Kidney (tissue), 14 donors: ENCODE measurements around the gene VWA3A. TPM values are rescaled to one million over a fixed set of nuclear protein-coding genes. Genes with fewer than 3 reads are reported as not detected.
A peak's percentile ranks its signal among the peaks of the same experiment; 100 is the strongest.

Experiments
- DNase-seq, 5 donors: peaks; one replicate each; pipeline ENCODE4 v3.0.0-alpha.2; 2013 to 2020
- FAIRE-seq: peaks from 2 replicates; lab custom pipeline; 2012; peaks lifted over from hg19 to GRCh38; lab: Jason Lieb, UNC
- H3K27ac ChIP-seq, 2 donors: one replicate each; pipeline ENCODE4 v1.7.0; 2013; ENCODE audit warnings: low read depth in 2 of 2, low read length in 2 of 2, inconsistent platforms in 1 of 2
- H3K27me3 ChIP-seq: one replicate; pipeline ENCODE4 v1.7.1; 2013; ENCODE audit warnings: low read length, inconsistent platforms; ENCODE audit not compliant: control insufficient read depth, insufficient read depth
- H3K36me3 ChIP-seq, 3 donors: one replicate each; pipeline versions ENCODE4 v1.7.0 to v1.7.1; 2013; ENCODE audit warnings: low read length in 3 of 3, control low read depth in 1 of 3, inconsistent platforms in 1 of 3; ENCODE audit not compliant: insufficient read depth in 3 of 3, control insufficient read depth in 2 of 3
- H3K4me1 ChIP-seq, 3 donors: one replicate each; pipeline versions ENCODE4 v1.7.0 to v1.7.1; 2013; ENCODE audit warnings: low read length in 3 of 3, inconsistent platforms in 1 of 3, low read depth in 1 of 3; ENCODE audit not compliant: control insufficient read depth in 2 of 3, insufficient read depth in 2 of 3
- H3K4me3 ChIP-seq, 3 donors: one replicate each; pipeline versions ENCODE4 v1.7.0 to v1.8.1; 2013; ENCODE audit warnings: low read length in 3 of 3, control low read depth in 1 of 3, inconsistent platforms in 1 of 3
- H3K9ac ChIP-seq, 3 donors: one replicate each; pipeline versions ENCODE4 v1.7.0 to v1.7.1; 2013; ENCODE audit warnings: low read length in 3 of 3, control low read depth in 1 of 3, inconsistent platforms in 1 of 3
- H3K9me3 ChIP-seq, 3 donors: one replicate each; pipeline versions ENCODE4 v1.7.0 to v1.7.1; 2013; ENCODE audit warnings: low read length in 3 of 3, control low read depth in 1 of 3, inconsistent platforms in 1 of 3; ENCODE audit not compliant: control insufficient read depth in 2 of 3, insufficient read depth in 1 of 3
- intact Hi-C: fragments of 100-400 bp; cut with DNase I; formaldehyde crosslinking; loops from one replicate; pipeline ENCODE4 v1.11.1; 2022
- polyA plus RNA-seq: library from polyadenylated mRNA; stranded (reverse); fragments of 350-450 nt; fragmentation: Illumina TruSeq; extraction: RNeasy Lipid Tissue Mini Kit (QIAGEN cat#74804); gene quantifications from one replicate; pipeline ENCODE4 v1.2.3, GENCODE V29; 2014; ENCODE audit warnings: low read depth, low replicate concordance; ENCODE audit not compliant: insufficient read depth
- total RNA-seq: library from RNA; stranded (reverse); fragmentation: NEBNext Ultra II Directional; extraction: Animal tissue kit (Norgen Biotek cat#: 25700); gene quantifications from one replicate; pipeline ENCODE4 v1.2.1, GENCODE V29; 2021
- TF ChIP-seq, protein P1 (sequence below): IDR thresholded peaks from 3 replicates; pipeline ENCODE4 v1.5.1; 2012; ENCODE audit warnings: mild to moderate bottlenecking, moderate library complexity, borderline replicate concordance; ENCODE audit not compliant: insufficient read depth; ENCODE audit errors: extremely low read depth
- donor health status: control.
- donor health status: control.
- donor health status: control.
- donor health status: control.
- donor health status: control.
- donor health status: DM: yes; HTN: yes; CAD: no.
- donor health status: Normal renal cell carcinoma (clear cell type).

VWA3A gene
- total and polyA plus RNA-seq, 2 donors from 2014 or later, result 0.13 to 0.76 TPM

DNA sequence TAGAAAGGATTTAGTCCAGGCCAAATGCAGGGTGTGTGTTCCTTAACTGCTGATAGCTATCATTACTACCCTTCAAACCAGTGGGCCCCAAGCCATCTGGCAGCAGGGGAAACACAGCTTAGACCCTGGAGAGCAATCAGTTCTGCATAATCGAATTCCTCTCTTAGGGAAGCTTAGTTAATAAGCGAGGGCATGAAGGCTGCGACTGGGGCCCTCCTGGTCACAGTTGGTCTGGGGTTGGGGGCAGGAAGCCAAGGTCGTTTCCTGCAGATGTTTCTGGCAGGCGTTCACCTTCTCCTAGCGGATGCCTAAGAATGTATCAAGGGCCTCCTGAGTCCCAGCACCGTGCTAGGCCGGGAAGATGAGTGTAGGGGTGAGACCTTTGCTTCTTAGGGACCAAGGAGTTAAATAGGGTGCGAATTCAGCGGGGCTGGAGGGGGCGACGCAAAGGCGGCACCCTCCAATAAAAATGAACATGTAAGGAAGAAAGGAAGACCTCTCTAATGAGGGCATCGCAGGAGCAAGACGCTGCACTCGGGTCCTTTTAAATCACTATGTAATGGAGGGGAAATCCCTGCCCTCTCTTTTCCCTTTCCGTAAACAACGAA is 97.2 kb downstream of the VWA3A start:
- Histone ChIP-seq H3K9ac (peak overlapping the region; percentile 7 to 19 (median 17)), H3K4me1 (peaks cover 0 to 26% (median 8%) of the 10 kb centered on the region in 3 donors), H3K4me3 (peak overlapping the region; percentile 29 to 70 (median 49)), H3K27ac (peak overlapping the region; percentile 86 to 99), H3K9me3 (no peaks in the 10 kb centered on the region), H3K36me3 (no peaks in the 10 kb centered on the region), H3K27me3 (no peaks in the 10 kb centered on the region)
- intact Hi-C loops, result loop anchor here (5.0 kb wide), 1 partner anchor 187 kb away; the partner anchor contains the start of gene PDZD9
- FAIRE-seq (no peak), DNase-seq (peak in 3 of 5 donors; percentile 55 to 87 (median 81))
- TF ChIP-seq, protein P1, sequence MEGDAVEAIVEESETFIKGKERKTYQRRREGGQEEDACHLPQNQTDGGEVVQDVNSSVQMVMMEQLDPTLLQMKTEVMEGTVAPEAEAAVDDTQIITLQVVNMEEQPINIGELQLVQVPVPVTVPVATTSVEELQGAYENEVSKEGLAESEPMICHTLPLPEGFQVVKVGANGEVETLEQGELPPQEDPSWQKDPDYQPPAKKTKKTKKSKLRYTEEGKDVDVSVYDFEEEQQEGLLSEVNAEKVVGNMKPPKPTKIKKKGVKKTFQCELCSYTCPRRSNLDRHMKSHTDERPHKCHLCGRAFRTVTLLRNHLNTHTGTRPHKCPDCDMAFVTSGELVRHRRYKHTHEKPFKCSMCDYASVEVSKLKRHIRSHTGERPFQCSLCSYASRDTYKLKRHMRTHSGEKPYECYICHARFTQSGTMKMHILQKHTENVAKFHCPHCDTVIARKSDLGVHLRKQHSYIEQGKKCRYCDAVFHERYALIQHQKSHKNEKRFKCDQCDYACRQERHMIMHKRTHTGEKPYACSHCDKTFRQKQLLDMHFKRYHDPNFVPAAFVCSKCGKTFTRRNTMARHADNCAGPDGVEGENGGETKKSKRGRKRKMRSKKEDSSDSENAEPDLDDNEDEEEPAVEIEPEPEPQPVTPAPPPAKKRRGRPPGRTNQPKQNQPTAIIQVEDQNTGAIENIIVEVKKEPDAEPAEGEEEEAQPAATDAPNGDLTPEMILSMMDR, result no peak

DNA sequence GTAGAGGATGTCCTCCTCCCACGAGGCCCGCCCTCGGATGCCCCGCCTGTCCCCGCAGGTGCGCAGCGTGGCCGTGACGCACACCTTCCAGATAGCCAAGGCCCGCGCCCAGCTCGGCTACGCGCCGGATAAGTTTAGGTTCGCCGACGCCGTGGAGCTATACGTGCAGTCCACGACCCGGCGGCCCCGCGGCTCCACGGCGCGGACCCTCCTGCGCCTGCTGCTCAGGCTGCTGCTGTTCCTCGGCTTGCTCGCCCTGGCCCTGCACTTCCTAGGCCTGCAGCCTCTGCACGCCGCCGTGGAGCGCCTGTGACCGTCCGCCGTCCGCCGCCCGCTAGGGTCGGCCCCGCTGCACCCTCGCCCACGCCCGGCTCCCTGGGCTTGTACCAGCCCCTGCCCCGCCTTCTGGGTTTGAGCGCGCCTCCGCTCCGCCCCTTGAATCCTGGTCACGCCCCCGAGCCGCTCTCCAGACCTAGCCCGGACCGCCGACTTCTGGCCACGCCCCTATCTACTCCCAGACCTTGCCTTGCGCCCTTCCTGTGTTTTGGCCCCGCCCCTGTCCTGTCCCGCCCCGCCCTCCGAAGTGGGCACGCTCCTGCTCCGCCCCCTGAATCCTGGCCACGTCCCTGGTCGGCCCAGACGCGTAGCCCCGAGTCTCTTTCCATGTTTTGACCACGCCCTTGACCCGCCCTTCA is 97.9 kb downstream of the VWA3A start:
- FAIRE-seq (no peak), DNase-seq (peak in 3 of 5 donors; percentile 96 to 100 (median 100))
- peak overlapping the region; percentile 86 to 99 for H3K27ac ChIP-seq
- no peaks in the 10 kb centered on the region for H3K9me3 ChIP-seq
- peak overlapping the region; percentile 7 to 48 (median 17) for H3K9ac ChIP-seq
- peaks cover 0 to 26% (median 8%) of the 10 kb centered on the region in 3 donors for H3K4me1 ChIP-seq
- TF ChIP-seq, protein P1, result no peak
- peak overlapping the region; percentile 29 to 70 (median 49) for H3K4me3 ChIP-seq
- intact Hi-C loops, result no loop called here
- H3K36me3 ChIP-seq, result no peaks in the 10 kb centered on the region
- H3K27me3 ChIP-seq, result no peaks in the 10 kb centered on the region

DNA sequence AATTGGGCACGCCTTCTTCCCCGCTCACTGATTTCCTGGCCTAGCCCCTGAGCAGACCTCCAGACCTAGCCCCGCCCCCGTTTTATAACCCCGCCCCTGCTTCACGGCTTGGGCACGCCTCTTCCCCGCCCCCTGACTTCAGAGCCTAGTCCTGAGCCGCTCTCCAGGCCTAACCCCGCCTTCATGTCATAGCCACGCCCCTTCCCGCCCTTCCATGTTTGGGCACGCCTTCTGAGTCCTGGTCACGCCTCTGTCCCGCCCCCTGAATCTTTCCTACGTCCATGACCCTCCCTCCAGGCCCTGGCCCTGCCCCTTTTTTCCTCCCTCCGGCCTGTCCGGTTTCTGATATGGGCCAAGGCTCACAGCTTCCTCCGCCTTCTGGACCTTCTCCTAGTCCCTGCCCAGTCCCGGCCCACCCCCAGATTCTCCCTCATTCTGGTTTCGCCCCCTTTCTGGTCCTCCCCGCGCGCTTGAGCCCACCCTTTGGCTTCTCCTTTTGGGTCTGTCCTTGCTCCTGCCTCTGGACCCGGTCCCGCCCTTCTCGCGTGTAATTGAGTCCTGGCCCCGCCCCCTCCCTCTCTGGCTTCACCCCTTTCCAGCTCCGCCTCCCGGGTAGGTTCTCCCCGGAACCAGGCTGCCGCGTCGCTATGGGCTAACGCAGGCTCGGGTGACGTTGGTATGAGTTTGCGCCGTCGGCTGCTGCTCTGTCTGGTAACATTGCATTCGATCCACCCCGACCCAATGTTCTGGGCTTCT is 98.6 kb downstream of the VWA3A start:
- peak overlapping the region; percentile 70 to 75 (median 74) for H3K4me3 ChIP-seq
- no peaks in the 10 kb centered on the region for H3K27me3 ChIP-seq
- DNase-seq (peak; percentile 99 to 100 (median 100)), FAIRE-seq (peak; percentile 86)
- no peaks in the 10 kb centered on the region for H3K36me3 ChIP-seq
- intact Hi-C loops, result no loop called here
- TF ChIP-seq, protein P1, result no peak
- H3K9ac ChIP-seq, result peak overlapping the region; percentile 69 to 83 (median 78)
- H3K27ac ChIP-seq, result peak overlapping the region; percentile 96 to 99
- H3K4me1 ChIP-seq, result peaks cover 0 to 26% (median 8%) of the 10 kb centered on the region in 3 donors
- no peaks in the 10 kb centered on the region for H3K9me3 ChIP-seq
